Smooth muscle cell (in vitro differentiated cells): Measurements from ENCODE around the gene STX1B. TPM values are rescaled to one million over a fixed set of nuclear protein-coding genes. Genes with fewer than 3 reads are reported as not detected.

ENCODE experiments used
- DNase-seq: peaks from one replicate; lab custom pipeline; 2025; ENCODE audit not compliant: unreplicated experiment; lab: John Stamatoyannopoulos, UW
- H2AFZ ChIP-seq: fragments of 200-600 bp; sonication (generic); 2 replicates; pipeline ENCODE4 v1.6.0; 2016; ENCODE audit warnings: antibody characterized with exemption, low read depth, mild to moderate bottlenecking
- H3F3A ChIP-seq: fragments of 200-600 bp; sonication (generic); 2 replicates; pipeline ENCODE4 v1.6.0; 2017; ENCODE audit warnings: antibody characterized with exemption, low read depth
- H3K27ac ChIP-seq: fragments of 200-600 bp; sonication (generic); 2 replicates; pipeline ENCODE4 v1.5.1; 2016; ENCODE audit warnings: low read depth, mild to moderate bottlenecking
- H3K27me3 ChIP-seq: fragments of 200-600 bp; sonication (generic); 2 replicates; pipeline ENCODE4 v1.6.1; 2016; ENCODE audit warnings: low read depth, mild to moderate bottlenecking
- H3K36me3 ChIP-seq: fragments of 200-600 bp; sonication (generic); 2 replicates; pipeline ENCODE4 v1.5.1; 2016; ENCODE audit warnings: low read depth
- H3K4me1 ChIP-seq: fragments of 200-600 bp; sonication (generic); 2 replicates; pipeline ENCODE4 v1.5.1; 2016; ENCODE audit warnings: low read depth
- H3K4me2 ChIP-seq: fragments of 200-600 bp; sonication (generic); 2 replicates; pipeline ENCODE4 v1.6.0; 2016; ENCODE audit warnings: mild to moderate bottlenecking
- H3K4me3 ChIP-seq: fragments of 200-600 bp; sonication (generic); 2 replicates; pipeline ENCODE4 v1.5.1; 2016; ENCODE audit warnings: mild to moderate bottlenecking
- H3K79me2 ChIP-seq: fragments of 200-600 bp; sonication (generic); 2 replicates; pipeline ENCODE4 v1.6.0; 2016; ENCODE audit warnings: low read depth, mild to moderate bottlenecking
- H3K9ac ChIP-seq: fragments of 200-600 bp; sonication (generic); 2 replicates; pipeline ENCODE4 v1.6.0; 2016; ENCODE audit warnings: low read depth
- H3K9me3 ChIP-seq: fragments of 200-600 bp; sonication (generic); replicated peaks from 2 replicates; pipeline ENCODE4 v1.5.1; 2016; ENCODE audit warnings: low read depth
- H4K20me1 ChIP-seq: fragments of 200-600 bp; sonication (generic); 2 replicates; pipeline ENCODE4 v1.6.0; 2016; ENCODE audit warnings: low read depth
- WGBS: methylation state at CpG from one replicate; pipeline ENCODE4 v1.1.7; 2016; ENCODE audit warnings: low lambda C conversion rate; 5-methylcytosine and 5-hydroxymethylcytosine counted together
- polyA plus RNA-seq: library from polyadenylated mRNA; unstranded; fragments of >200 nt; fragmentation: Nextera tagmentation; extraction: Ambion mirVana; gene quantifications from 2 replicates; pipeline ENCODE4 v1.2.1, GENCODE V29; 2016
- total RNA-seq: library from RNA; depleted of rRNA; stranded (reverse); fragments of >200 nt; gene quantifications from 2 replicates; pipeline ENCODE4 v1.2.3, GENCODE V29; 2014
- TF ChIP-seq, protein P1 (sequence below): fragments of 200-600 bp; sonication (generic); IDR thresholded peaks from 2 replicates; pipeline ENCODE4 v1.5.1; 2017; ENCODE audit warnings: borderline replicate concordance, mild to moderate bottlenecking, antibody characterized with exemption; ENCODE audit not compliant: insufficient read depth, poor library complexity, severe bottlenecking

The STX1B gene
- total and polyA plus RNA-seq, 2 experiments from 2014 or later: 0.72 to 1.0 TPM

GRCh38 chr16:30997725-30998711 lies 12.4 kb downstream of the STX1B start:
- no peaks in the 10 kb centered on the region for H3K36me3 ChIP-seq
- no peak for DNase-seq
- no peaks in the 10 kb centered on the region for H4K20me1 ChIP-seq
- WGBS: 21% methylated on average over 21 of the region's 21 CpGs
- H3K79me2 ChIP-seq: no peaks in the 10 kb centered on the region
- H2AFZ ChIP-seq: peak overlapping the region; percentile 62
- H3K27ac ChIP-seq: peak overlapping the region; percentile 94
- H3F3A ChIP-seq: peaks cover 11% of the 10 kb centered on the region
- H3K27me3 ChIP-seq: no peaks in the 10 kb centered on the region
- TF ChIP-seq, protein P1, sequence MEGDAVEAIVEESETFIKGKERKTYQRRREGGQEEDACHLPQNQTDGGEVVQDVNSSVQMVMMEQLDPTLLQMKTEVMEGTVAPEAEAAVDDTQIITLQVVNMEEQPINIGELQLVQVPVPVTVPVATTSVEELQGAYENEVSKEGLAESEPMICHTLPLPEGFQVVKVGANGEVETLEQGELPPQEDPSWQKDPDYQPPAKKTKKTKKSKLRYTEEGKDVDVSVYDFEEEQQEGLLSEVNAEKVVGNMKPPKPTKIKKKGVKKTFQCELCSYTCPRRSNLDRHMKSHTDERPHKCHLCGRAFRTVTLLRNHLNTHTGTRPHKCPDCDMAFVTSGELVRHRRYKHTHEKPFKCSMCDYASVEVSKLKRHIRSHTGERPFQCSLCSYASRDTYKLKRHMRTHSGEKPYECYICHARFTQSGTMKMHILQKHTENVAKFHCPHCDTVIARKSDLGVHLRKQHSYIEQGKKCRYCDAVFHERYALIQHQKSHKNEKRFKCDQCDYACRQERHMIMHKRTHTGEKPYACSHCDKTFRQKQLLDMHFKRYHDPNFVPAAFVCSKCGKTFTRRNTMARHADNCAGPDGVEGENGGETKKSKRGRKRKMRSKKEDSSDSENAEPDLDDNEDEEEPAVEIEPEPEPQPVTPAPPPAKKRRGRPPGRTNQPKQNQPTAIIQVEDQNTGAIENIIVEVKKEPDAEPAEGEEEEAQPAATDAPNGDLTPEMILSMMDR: no peak
- no peaks in the 10 kb centered on the region for H3K9me3 ChIP-seq
- peak overlapping the region; percentile 90 for H3K9ac ChIP-seq
- H3K4me3 ChIP-seq: peak overlapping the region; percentile 58
- peak overlapping the region; percentile 89 for H3K4me2 ChIP-seq
- H3K4me1 ChIP-seq: peaks cover 4% of the 10 kb centered on the region

DNA sequence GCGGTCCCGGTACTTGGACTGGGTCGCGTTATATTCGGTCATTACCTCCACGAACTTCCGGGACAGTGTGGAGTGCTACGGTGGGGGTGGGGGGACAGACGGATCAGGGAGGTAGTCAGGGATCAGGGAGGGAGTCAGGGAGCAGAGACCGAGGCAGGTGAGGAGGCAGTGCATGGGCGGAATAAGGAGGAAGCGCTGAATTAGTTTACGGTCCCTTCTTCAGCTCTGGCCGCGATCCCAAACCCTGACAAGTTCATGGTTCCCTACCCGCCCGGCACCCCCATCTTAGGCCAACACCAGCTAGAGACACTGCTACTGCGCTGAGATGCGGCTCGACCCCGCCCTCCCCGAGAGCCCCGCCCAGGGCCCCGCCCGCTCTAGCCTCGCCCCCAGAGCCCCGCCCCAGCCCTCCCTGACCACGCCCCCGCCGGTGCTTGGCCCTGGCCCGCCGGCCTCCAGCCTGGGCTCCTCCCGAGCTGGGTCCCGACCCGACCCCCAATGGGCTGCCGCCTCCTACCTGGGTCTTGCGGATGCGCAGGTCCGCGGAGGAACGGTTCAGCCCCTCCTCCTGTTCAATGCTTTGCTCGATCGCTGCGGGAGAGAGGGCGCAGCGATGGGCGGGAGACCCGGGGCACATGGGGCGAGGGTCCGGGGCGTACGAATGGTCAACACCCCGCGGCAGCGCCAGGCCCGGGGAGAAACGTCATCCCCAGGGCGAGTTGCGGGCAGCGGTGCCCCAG lies 13.3 kb downstream of the STX1B start:
- Histone ChIP-seq H3K36me3 (no peaks in the 10 kb centered on the region), H2AFZ (peak overlapping the region; percentile 62), H3K9ac (peak overlapping the region; percentile 90), H3K4me1 (peaks cover 2% of the 10 kb centered on the region), H3K27me3 (no peaks in the 10 kb centered on the region), H3K79me2 (no peaks in the 10 kb centered on the region), H3K4me3 (peak overlapping the region; percentile 58), H4K20me1 (no peaks in the 10 kb centered on the region), H3K27ac (peak overlapping the region; percentile 94), H3K9me3 (no peaks in the 10 kb centered on the region), H3K4me2 (peak overlapping the region; percentile 89), H3F3A (peaks cover 11% of the 10 kb centered on the region)
- DNase-seq: peak; percentile 49
- TF ChIP-seq, protein P1: no peak
- 4% methylated on average over 50 of the region's 60 CpGs for WGBS

DNA sequence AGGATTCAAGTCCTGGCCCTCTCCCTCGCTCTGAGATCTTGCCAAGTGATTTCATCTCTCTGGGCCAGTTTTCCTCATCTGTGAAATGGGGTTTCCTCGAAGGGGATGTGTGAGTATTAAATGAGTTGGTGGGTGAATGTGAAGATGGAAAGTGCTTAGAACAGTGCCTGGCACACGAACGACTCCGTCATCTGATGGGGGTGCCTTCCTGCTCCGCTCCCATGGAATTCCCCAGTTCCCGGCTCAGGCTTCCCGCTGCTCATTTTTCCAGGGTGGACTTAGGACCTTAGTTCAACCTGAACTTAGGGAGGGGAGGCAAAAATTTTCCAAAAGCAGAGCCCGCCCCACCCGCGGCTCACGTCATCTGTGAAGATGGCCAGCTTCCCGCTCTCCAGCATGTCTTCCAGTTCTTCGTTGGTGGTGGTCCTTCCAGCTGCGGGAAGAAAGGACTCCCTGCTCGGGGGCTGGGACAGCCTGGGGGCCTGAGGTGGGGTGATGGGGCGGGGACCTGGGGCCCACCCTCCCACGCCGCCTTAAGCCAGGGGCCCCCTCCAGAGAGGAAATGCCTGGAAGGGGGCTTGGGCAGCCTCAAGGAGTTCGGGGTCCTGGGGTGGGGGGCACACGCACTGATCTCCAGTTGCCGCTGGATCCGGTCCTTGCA lies 14.0 kb downstream of the STX1B start:
- Histone ChIP-seq H3F3A (peaks cover 11% of the 10 kb centered on the region), H3K4me2 (peak overlapping the region; percentile 89), H3K79me2 (no peaks in the 10 kb centered on the region), H3K9me3 (no peaks in the 10 kb centered on the region), H3K4me1 (no peaks in the 10 kb centered on the region), H3K4me3 (peak overlapping the region; percentile 58), H3K36me3 (no peaks in the 10 kb centered on the region), H3K27ac (peak overlapping the region; percentile 8), H3K9ac (peak overlapping the region; percentile 7), H4K20me1 (no peaks in the 10 kb centered on the region), H3K27me3 (no peaks in the 10 kb centered on the region), H2AFZ (no peak overlapping the region)
- TF ChIP-seq, protein P1: no peak
- 33% methylated on average over 18 of the region's 23 CpGs for WGBS
- no peak for DNase-seq
